PC-9 (cell line): Measurements from ENCODE around the gene ZNF618. TPM values are rescaled to one million over a fixed set of nuclear protein-coding genes. Genes with fewer than 3 reads are reported as not detected.

Experiments used
- BruUV-seq: library from RNA; stranded (reverse); fragments of 400-500 nt; replicated peaks from 2 replicates; lab custom pipeline; 2021; lab: Mats Ljungman, UMichigan
- CTCF ChIA-PET: fragments of 300-600 bp; sonication (Branson Sonifier 250); formaldehyde crosslinking; loops from one replicate; lab custom pipeline; 2022; ENCODE audit warnings: antibody characterized with exemption; lab: Charles Lee
- POLR2A ChIA-PET: fragments of 300-600 bp; sonication (Branson Sonifier 250); formaldehyde crosslinking; loops from one replicate; lab custom pipeline; 2022; ENCODE audit warnings: antibody characterized with exemption; ENCODE audit not compliant: unreplicated experiment; lab: Charles Lee
- DNase-seq, 2 experiments: peaks; one replicate each; pipeline versions ENCODE4 v3.0.0 to v3.0.0-alpha.2; 2015 to 2022; ENCODE audit warnings: mixed read lengths in 1 of 2
- H2AFZ ChIP-seq: fragments of 200-600 bp; sonication (generic); 2 replicates; pipeline ENCODE4 v1.8.1; 2017; ENCODE audit warnings: antibody characterized with exemption
- H3F3A ChIP-seq: fragments of 200-600 bp; sonication (generic); 2 replicates; pipeline ENCODE4 v1.8.1; 2017; ENCODE audit warnings: antibody characterized with exemption, mild to moderate bottlenecking, low read depth; ENCODE audit not compliant: insufficient read depth
- H3K27ac ChIP-seq: fragments of 200-600 bp; sonication (generic); 2 replicates; pipeline ENCODE4 v1.6.1; 2016; ENCODE audit warnings: mixed run types
- H3K27me3 ChIP-seq: fragments of 200-600 bp; sonication (generic); 2 replicates; pipeline ENCODE4 v1.6.1; 2016; ENCODE audit warnings: low read depth, mixed run types; ENCODE audit not compliant: insufficient read depth
- H3K36me3 ChIP-seq: fragments of 200-600 bp; sonication (generic); 2 replicates; pipeline ENCODE4 v1.6.1; 2016; ENCODE audit warnings: low read depth, mixed run types
- H3K4me1 ChIP-seq: fragments of 200-600 bp; sonication (generic); replicated peaks from 2 replicates; pipeline ENCODE4 v1.6.1; 2016; ENCODE audit warnings: mixed run types; ENCODE audit not compliant: insufficient read depth
- H3K4me2 ChIP-seq: fragments of 200-600 bp; sonication (generic); 2 replicates; pipeline ENCODE4 v1.6.1; 2017; ENCODE audit warnings: mixed run types
- H3K4me3 ChIP-seq: fragments of 200-600 bp; sonication (generic); 2 replicates; pipeline ENCODE4 v1.6.1; 2016; ENCODE audit warnings: mixed run types
- H3K79me2 ChIP-seq: fragments of 200-600 bp; sonication (generic); 2 replicates; pipeline ENCODE4 v1.6.1; 2017; ENCODE audit warnings: low read depth, mixed run types
- H3K9me2 ChIP-seq: fragments of 200-600 bp; sonication (generic); 2 replicates; pipeline ENCODE4 v1.8.1; 2017; ENCODE audit warnings: mild to moderate bottlenecking; ENCODE audit not compliant: insufficient read depth
- H3K9me3 ChIP-seq: fragments of 200-600 bp; sonication (generic); 2 replicates; pipeline ENCODE4 v1.8.1; 2016; ENCODE audit warnings: low read depth; ENCODE audit not compliant: insufficient read depth
- H4K20me1 ChIP-seq: fragments of 200-600 bp; sonication (generic); 2 replicates; pipeline ENCODE4 v1.8.1; 2017; ENCODE audit not compliant: insufficient read depth
- CTCF ChIP-seq: fragments of 200-600 bp; sonication (generic); conservative IDR thresholded peaks from 2 replicates; pipeline ENCODE4 v1.6.1; 2017; ENCODE audit warnings: mixed run types, antibody characterized with exemption, mild to moderate bottlenecking, moderate library complexity
- EZH2 ChIP-seq: fragments of 200-600 bp; sonication (generic); IDR thresholded peaks from 2 replicates; pipeline ENCODE4 v1.8.0; 2017; ENCODE audit warnings: antibody characterized with exemption, low read depth
- intact Hi-C: fragments of 100-400 bp; cut with micrococcal nuclease; formaldehyde crosslinking; loops from one replicate; pipeline ENCODE4 v1.10.0; 2022; ENCODE audit not compliant: unreplicated experiment
- total RNA-seq: library from RNA; stranded (reverse); gene quantifications from 2 replicates; pipeline ENCODE4 v1.2.3, GENCODE V29; 2021

ZNF618 gene
- total RNA-seq, 1 experiment from 2014 or later: 0.20 TPM

DNA sequence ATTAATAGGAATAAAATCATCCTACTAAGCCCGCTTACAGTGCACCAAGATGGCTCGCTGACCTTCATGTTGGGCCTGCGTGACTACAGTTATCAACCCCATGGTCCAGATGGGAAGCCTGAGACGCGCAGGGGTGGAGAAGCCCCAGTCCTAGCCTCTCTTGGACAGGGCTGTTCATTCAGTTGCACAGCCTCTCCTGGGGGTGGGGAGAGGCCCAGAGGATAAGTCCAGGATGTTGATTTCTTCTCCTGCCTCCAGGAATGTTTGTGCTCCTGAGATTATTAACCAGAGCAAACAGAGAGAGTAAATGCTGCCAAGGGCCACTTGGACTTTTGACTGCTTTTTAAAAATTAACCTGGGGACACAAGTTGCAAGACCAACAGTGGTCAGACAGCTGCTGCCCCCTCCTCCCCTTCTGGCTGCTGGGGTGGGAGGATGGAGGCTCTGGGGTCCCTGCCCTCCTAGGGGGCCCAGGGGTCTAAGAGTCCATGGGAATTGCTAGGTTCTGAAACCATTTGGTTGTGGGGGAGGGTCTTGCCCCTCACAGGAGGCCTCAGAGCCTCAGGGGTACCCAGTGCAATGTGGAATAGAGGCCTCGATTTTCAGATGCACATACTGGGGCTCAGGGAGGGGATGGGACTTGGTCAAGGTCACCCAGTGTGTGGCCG is 204.8 kb downstream of the ZNF618 start:
- H3K4me1 ChIP-seq: no peaks in the 10 kb centered on the region

GRCh38 chr9:114081441-114082016 is 205.4 kb downstream of the ZNF618 start:
- Histone ChIP-seq H3K4me3 (no peak overlapping the region), H3K27me3 (peaks cover 37% of the 10 kb centered on the region), H3K79me2 (no peaks in the 10 kb centered on the region), H3K9me3 (no peaks in the 10 kb centered on the region), H3K4me2 (no peak overlapping the region), H3K27ac (no peak overlapping the region), H3F3A (no peaks in the 10 kb centered on the region), H3K36me3 (no peaks in the 10 kb centered on the region), H4K20me1 (no peaks in the 10 kb centered on the region), H3K9me2 (no peaks in the 10 kb centered on the region), H2AFZ (no peak overlapping the region), H3K4me1 (no peaks in the 10 kb centered on the region)
- intact Hi-C loops: loop anchor here (1.0 to 2.0 kb wide), 2 partner anchors 73 to 210 kb away; partner anchors contain the start of gene COL27A1
- POLR2A ChIA-PET: no interaction called here
- no peak for DNase-seq
- BruUV-seq: no TSS peak
- no peak for TF ChIP-seq EZH2
- TF ChIP-seq CTCF: no peak
- CTCF ChIA-PET: interaction anchor here (1.1 kb wide), 1 partner anchor 223 kb away, joined by 4 read pairs; no protein-coding TSS in a partner anchor

More for the DNA sequence above, 204.8 kb downstream of the ZNF618 start:
- no peaks in the 10 kb centered on the region for H3F3A ChIP-seq
- no TSS peak for BruUV-seq
- H2AFZ ChIP-seq: no peak overlapping the region
- no peak for DNase-seq
- no peak overlapping the region for H3K27ac ChIP-seq
- H3K9me3 ChIP-seq: no peaks in the 10 kb centered on the region
- no peak overlapping the region for H3K4me3 ChIP-seq
- ChIA-PET POLR2A (no interaction called here), CTCF (no interaction called here)
- no peaks in the 10 kb centered on the region for H3K36me3 ChIP-seq
- no peaks in the 10 kb centered on the region for H4K20me1 ChIP-seq
- no peaks in the 10 kb centered on the region for H3K9me2 ChIP-seq
- no peak for TF ChIP-seq CTCF
- H3K27me3 ChIP-seq: peaks cover 31% of the 10 kb centered on the region
- no peaks in the 10 kb centered on the region for H3K79me2 ChIP-seq
- H3K4me2 ChIP-seq: no peak overlapping the region
- intact Hi-C loops: no loop called here

DNA sequence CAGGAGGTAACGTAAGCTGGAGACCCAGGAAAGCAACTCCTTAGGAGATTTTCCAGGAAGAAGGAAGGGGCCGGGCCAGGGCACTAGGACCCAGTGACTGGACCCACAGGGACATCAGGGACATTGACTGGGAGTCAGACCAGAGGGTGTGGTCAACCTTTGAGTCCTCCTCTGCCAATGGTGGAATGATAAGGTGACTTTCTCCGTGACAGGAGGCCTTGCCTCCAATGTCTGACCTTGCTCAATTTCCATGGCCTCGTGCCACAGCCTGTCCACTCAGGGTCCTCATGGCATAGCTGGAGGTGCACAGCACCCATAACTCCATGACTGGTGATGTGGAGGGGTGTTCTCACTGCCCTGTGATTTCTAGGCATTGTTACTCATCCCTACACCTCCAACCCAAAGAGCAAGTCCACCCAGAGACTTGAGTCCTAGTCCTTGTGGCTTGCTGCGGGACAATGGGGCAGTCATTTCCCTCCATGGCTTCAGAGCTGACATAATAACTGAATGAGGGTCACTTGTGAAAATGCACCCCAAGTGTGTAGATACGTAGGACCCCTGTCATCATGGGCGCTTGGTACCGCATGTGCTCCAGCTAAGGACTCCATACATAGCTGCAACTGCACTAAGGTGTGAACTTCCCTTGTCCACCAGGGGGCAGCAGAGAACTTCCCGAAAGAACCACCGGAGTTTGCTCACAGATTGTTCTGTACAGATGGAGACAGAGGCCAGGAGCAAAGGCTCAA is 206.1 kb downstream of the ZNF618 start:
- POLR2A ChIA-PET: no interaction called here
- intact Hi-C loops: loop anchor here (1.0 to 2.0 kb wide), 2 partner anchors 73 to 209 kb away; partner anchors contain the start of gene COL27A1
- no peak overlapping the region for H2AFZ ChIP-seq

More for the DNA sequence above, 206.1 kb downstream of the ZNF618 start:
- DNase-seq: peak; percentile 64 to 81
- Histone ChIP-seq H3K9me2 (no peaks in the 10 kb centered on the region), H3K27me3 (peaks cover 44% of the 10 kb centered on the region), H3K79me2 (no peaks in the 10 kb centered on the region), H3F3A (no peaks in the 10 kb centered on the region), H3K4me1 (no peaks in the 10 kb centered on the region), H3K27ac (no peak overlapping the region), H3K4me3 (no peak overlapping the region), H3K4me2 (no peak overlapping the region), H4K20me1 (no peaks in the 10 kb centered on the region), H3K36me3 (no peaks in the 10 kb centered on the region), H3K9me3 (no peaks in the 10 kb centered on the region)
- CTCF ChIA-PET: interaction anchor here (1.0 to 1.2 kb wide), 3 partner anchors 26 to 222 kb away, joined by 3 to 4 read pairs (median 4); no protein-coding TSS in a partner anchor
- no TSS peak for BruUV-seq
- TF ChIP-seq CTCF (peak; percentile 91), EZH2 (no peak)
